VCaP (cell line): Measurements from ENCODE around the gene SGCA.

Experiments
- H3K27ac ChIP-seq: fragments of 450-650 bp; 2 replicates; pipeline ENCODE4 v1.5.1; 2017
- TF ChIP-seq, protein P1 (sequence below): fragments of 450-650 bp; conservative IDR thresholded peaks from 2 replicates; pipeline ENCODE4 v1.5.1; 2017; ENCODE audit warnings: mild to moderate bottlenecking, moderate library complexity

SGCA gene

DNA sequence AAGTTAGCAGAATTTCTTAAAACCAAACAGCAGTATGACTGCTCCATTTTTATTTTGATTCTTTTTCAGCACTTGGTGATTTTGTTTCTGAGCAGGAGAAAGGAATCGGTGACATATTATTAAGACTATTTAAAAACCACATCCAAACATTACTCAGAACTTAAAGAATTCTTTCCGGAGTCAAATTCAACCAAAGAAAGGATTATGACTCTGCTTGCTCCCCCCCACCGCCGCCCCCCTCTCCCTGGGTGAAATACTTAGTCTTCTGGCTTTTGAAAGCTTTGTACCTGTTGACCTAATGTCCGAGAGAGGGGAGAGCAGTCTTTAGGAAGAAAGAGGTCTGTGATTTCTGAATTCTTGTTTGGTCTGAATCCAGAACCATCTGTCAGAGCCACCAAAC, 53.5 kb downstream of the SGCA start:
- H3K27ac ChIP-seq: no peak overlapping the region
- TF ChIP-seq, protein P1, sequence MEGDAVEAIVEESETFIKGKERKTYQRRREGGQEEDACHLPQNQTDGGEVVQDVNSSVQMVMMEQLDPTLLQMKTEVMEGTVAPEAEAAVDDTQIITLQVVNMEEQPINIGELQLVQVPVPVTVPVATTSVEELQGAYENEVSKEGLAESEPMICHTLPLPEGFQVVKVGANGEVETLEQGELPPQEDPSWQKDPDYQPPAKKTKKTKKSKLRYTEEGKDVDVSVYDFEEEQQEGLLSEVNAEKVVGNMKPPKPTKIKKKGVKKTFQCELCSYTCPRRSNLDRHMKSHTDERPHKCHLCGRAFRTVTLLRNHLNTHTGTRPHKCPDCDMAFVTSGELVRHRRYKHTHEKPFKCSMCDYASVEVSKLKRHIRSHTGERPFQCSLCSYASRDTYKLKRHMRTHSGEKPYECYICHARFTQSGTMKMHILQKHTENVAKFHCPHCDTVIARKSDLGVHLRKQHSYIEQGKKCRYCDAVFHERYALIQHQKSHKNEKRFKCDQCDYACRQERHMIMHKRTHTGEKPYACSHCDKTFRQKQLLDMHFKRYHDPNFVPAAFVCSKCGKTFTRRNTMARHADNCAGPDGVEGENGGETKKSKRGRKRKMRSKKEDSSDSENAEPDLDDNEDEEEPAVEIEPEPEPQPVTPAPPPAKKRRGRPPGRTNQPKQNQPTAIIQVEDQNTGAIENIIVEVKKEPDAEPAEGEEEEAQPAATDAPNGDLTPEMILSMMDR: no peak

DNA sequence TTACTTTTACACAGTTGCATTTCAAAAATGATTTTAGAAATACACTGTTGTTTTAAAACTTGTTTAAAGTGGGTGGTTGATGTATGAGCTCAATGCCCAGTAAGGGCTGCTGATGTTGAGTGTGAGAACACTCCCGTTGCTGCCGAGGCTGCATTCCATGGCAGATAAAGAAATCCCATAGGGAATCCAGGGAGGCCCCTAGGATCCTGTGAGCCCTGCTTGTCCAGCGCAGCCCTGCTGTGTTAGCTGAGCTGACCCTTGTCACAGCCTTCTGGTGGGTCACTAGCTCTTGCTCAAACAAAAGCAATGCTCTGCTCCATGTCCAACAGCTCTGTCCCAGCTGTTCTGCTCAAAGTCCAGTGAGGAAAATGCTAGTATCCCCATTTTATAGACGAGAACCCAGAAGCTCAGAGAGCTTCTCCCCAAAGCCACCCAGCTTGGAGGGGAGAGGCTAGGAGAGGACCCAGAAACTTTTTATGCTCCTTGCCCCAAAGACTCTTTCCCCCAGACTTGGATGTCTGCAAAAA, 54.2 kb downstream of the SGCA start:
- no peak overlapping the region for H3K27ac ChIP-seq
- TF ChIP-seq, protein P1: no peak

DNA sequence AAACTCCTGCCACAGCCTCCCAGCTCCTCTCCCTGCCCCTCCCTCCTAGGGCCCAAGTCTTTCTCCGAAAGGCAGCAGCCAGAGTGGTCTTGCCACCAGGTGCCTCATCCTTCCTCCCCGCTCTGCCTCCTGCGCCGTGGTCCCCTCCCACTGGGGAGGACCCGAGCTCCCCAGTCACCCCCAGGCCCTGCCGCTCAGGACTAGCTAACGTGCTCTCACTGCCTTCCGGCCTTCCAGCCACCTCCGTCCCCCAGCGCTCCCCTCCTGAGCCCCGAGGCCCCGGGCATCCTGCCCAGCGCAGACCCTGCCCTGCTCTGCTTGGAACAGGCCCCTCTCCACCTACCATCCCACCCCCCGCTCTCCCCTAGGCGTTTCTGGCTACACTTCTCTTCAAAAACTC, 55.0 kb downstream of the SGCA start:
- H3K27ac ChIP-seq: no peak overlapping the region
- TF ChIP-seq, protein P1: no peak

DNA sequence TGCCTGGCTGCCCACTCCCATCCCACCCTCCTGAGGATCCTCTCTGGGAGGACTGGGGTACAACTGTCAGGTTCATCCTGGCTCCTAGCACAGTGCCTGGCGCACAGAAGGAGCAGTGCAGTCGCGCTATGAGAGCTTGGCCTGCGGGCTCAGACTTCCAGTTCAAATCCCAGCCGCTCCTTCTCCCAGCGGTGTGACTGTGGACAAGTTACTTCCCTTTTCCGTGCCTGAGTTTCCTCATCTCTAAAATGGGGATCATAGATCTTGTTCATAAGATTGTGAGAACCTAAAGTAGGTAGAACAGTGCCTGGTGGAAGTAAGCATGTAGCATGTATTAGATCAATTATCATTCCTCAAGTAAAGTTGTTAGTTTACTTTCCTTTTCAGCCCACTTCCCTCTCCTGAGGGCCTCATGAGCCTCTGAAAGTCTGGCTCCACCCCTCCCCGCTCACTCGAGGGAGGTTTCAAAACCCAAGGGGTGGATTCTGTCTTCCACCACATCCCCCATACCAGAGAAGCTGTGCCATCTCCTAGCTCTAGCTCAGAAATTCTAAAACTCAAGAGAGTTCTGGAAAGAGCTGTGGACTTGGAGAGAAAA, 55.6 kb downstream of the SGCA start:
- TF ChIP-seq, protein P1: no peak
- H3K27ac ChIP-seq: no peak overlapping the region

DNA sequence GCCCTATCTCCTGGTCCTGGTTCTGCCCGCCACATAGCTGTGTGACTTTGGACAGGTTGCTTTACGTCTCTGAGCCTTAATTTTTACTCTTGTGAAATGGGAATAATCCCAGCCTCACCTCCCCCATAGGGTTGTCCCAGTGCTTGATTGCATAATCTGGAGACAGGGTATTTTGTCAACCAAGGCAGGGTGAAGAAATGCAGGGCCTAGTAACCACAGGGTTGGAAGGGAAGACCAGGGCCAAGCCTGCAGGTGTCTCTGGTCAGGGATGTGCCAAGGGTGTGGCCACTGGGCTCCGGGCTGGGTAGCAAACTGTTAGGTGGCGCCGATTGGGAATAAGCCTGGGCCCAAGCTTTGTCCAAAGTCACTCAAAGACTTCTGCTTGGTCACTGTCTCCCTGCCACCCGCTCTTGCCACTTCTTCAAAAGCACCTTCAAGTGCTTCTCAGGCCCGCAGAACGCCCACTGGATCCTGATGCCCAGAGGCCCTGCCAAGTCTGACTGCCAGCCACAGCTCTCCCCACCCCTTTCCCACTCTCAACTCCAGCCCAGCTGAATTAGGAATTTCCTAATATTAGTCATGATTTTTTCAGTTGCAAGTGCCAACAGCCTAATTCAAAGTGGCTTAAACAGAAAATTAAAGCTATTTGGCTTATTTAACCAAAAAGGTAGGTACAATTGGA, 56.2 kb downstream of the SGCA start:
- no peak overlapping the region for H3K27ac ChIP-seq
- TF ChIP-seq, protein P1: no peak

DNA sequence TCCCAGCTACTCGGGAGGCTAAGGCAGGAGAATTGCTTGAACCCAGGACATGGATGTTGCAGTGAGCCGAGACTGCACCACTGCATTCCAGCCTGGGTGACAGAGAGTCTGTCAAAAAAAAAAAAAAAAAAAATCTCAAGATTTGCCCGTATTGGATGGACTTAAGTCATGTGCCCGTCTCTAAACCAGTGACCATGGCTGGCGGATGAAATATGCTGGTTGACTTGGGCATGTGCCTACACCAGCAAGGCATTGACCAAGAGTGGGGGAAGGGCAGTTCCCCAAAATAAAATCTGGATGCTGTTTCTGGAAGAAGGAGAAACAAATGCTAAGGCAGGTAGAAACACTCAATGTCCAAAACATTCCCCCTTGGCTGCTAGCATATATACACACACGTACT, 57.1 kb downstream of the SGCA start:
- TF ChIP-seq, protein P1: no peak
- no peak overlapping the region for H3K27ac ChIP-seq
